Heart left ventricle (tissue), 13 donors: Measurements from ENCODE around the gene GPBP1L1.

Experiments used
- CTCF ChIP-seq, 12 donors: fragments of 200-600 bp; sonication (generic) in 4 of 12; IDR thresholded peaks; one replicate each; pipeline versions ENCODE4 v1.5.0 to v1.8.0; 2018 to 2022; ENCODE audit warnings: antibody characterized with exemption in 12 of 12, mild to moderate bottlenecking in 5 of 12
- POLR2A ChIP-seq, 2 donors: fragments of 450-650 bp; IDR thresholded peaks; one replicate each; pipeline ENCODE4 v1.6.1; 2017; ENCODE audit warnings: antibody characterized with exemption in 2 of 2, mild to moderate bottlenecking in 2 of 2, moderate library complexity in 2 of 2
- donor health status: ischemic (EF 13 %, LVEDD 7.1; RV severe dilation, severe dysfunction).
- donor health status: DM: no; HTN: yes; CAD: no.
- donor health status: DM: no; HTN: no; CAD: no.
- donor health status: ischemic (EF 25% LVEDD 6.9; RV normal size, moderate dysfunction).
- donor health status: ischemic (EF 25% LVEDD 5.7; RV mildly dilated, moderate dysfunction).
- donor health status: ischemic (EF 35%, LVEDD 5.7; RV mildly dilated, moderate dysfunction).
- donor health status: nonischemic (EF 11% LVEDD 7.7; RV severe dilation, severe dysfunction).
- donor health status: DM: yes; HTN: yes; CAD: no.
- donor health status: PGD.
- donor health status: ischemic (EF 29% LVEDD 5.4; RV normal size, mild dysfunction).
- donor health status: nonischemic (EF 23%, LVEDD 6.1; RV moderate dilation, normal function).

DNA sequence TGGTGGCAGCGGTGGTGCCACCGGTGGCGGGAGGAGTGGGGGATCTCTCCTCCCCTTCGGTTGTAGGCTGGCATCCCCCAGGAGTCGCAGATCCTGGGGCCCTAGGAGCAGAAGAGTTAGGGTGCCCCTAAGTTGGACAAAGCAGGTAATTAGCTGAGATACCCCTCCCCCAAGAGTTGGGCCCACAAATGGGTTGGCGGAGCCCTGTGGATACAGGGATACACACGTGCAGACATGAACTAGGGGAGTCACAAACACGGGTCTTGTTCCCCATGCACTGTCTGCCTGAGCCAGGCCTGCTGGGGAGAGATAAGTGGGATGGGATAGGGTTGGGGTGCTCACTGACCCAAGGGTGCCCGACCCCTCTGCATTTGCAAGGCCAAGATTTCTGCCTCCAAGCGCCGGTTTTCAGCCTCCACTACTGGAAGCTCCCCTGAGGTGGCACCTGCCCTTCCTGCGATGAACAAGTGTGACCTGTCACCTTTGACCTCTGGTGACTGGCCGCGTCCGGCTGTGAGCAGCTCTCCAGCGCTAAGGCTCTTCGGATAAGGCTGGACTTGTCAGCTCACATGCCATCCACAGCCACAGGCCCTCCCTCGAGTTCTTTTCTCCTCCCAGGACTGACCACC, 64.3 kb downstream of the GPBP1L1 start:
- TF ChIP-seq CTCF (IDR thresholded peaks at IDR 0.05), result no peak
- no peak for TF ChIP-seq POLR2A (IDR thresholded peaks at IDR 0.05)
